K562 (cell line): ENCODE data around the gene FOXF2. TPM values are rescaled to one million over a fixed set of nuclear protein-coding genes. Genes with fewer than 3 reads are reported as not detected.

Source experiments
- ATAC-seq: fragments of 200-7000 bp; cut with Tn5 transposase; 3 replicates; pipeline ENCODE4 v1.9.1; 2020; ENCODE audit warnings: moderate library complexity
- BruUV-seq: library from RNA; stranded (reverse); fragments of 400-500 nt; replicated peaks from 2 replicates; lab custom pipeline; 2021; lab: Mats Ljungman, UMichigan
- CTCF ChIA-PET: fragments of 300-600 bp; formaldehyde crosslinking; extraction: SDS; loops from one replicate; lab custom pipeline; 2021; ENCODE audit warnings: low intra/inter-chr PET ratio; lab: Yijun Ruan, JAX
- POLR2A ChIA-PET: fragments of 300-600, 350-650 bp; sonication (Branson Sonifier 250); formaldehyde crosslinking; extraction: SDS; loops from one replicate; lab custom pipeline; 2021; ENCODE audit warnings: antibody characterized with exemption, inconsistent platforms; lab: Yijun Ruan, JAX
- DNase-seq, 4 experiments: peaks; one replicate each; pipeline versions ENCODE4 v3.0.0 to v3.0.0-alpha.2; 2011 to 2018; ENCODE audit warnings: low spot score in 3 of 4, mixed read lengths in 3 of 4; ENCODE audit errors: extremely low read depth in 1 of 4
- FAIRE-seq: peaks from 2 replicates; lab custom pipeline; 2011; peaks lifted over from hg19 to GRCh38; lab: Jason Lieb, UNC
- H2AFZ ChIP-seq: 2 replicates; pipeline ENCODE4 v1.6.0; 2011; ENCODE audit warnings: low read depth, low read length, control low read depth, inconsistent platforms
- H3K27ac ChIP-seq: fragments of 200-600 bp; 3 replicates; pipeline ENCODE4 v1.8.0; 2011; ENCODE audit warnings: low read depth, mild to moderate bottlenecking, control low read depth, inconsistent platforms, low read length, moderate library complexity, mixed read lengths; ENCODE audit errors: extremely low read depth
- H3K27me3 ChIP-seq, 2 experiments: fragments of 300-600 bp in 1 of 2; 2 replicates in 1 of 2; 3 replicates in 1 of 2; pipeline versions ENCODE4 v1.6.0 to v1.8.0; 2011; ENCODE audit warnings: inconsistent platforms in 2 of 2, low read length in 2 of 2, mild to moderate bottlenecking in 1 of 2, mixed read lengths in 1 of 2, moderate library complexity in 1 of 2; ENCODE audit not compliant: control insufficient read depth in 2 of 2, insufficient read depth in 2 of 2
- H3K36me3 ChIP-seq: fragments of 300-600 bp; 3 replicates; pipeline ENCODE4 v1.8.0; 2011; ENCODE audit warnings: mild to moderate bottlenecking, low read length, inconsistent platforms; ENCODE audit not compliant: control insufficient read depth, insufficient read depth
- H3K4me1 ChIP-seq, 2 experiments: fragments of 200-600 bp in 1 of 2; replicated peaks in 1 of 2; 2 replicates in 1 of 2; 3 replicates in 1 of 2; pipeline versions ENCODE4 v1.5.1 to v1.8.0; 2011; ENCODE audit warnings: inconsistent platforms in 2 of 2, low read length in 2 of 2, mild to moderate bottlenecking in 1 of 2, mixed read lengths in 1 of 2, moderate library complexity in 1 of 2; ENCODE audit not compliant: control insufficient read depth in 2 of 2, insufficient read depth in 2 of 2
- H3K4me2 ChIP-seq: 2 replicates; pipeline ENCODE4 v1.6.1; 2011; ENCODE audit warnings: low read length, control low read depth, inconsistent platforms, mixed read lengths; ENCODE audit not compliant: insufficient read depth
- H3K4me3 ChIP-seq: fragments of 200-600 bp; sonication (generic), shearing (Covaris generic); 2 replicates; pipeline ENCODE4 v1.5.1; 2016; ENCODE audit warnings: control low read depth, inconsistent platforms
- H3K79me2 ChIP-seq: fragments of 200-600 bp; 3 replicates; pipeline ENCODE4 v1.8.0; 2011; ENCODE audit warnings: low read length, inconsistent platforms; ENCODE audit not compliant: control insufficient read depth, insufficient read depth
- H3K9ac ChIP-seq, 2 experiments: 2 replicates each; pipeline versions ENCODE4 v1.6.0 to v1.6.1; 2011; ENCODE audit warnings: low read depth in 2 of 2, low read length in 2 of 2, control low read depth in 1 of 2, inconsistent platforms in 1 of 2, mild to moderate bottlenecking in 1 of 2, mixed read lengths in 1 of 2; ENCODE audit not compliant: insufficient read depth in 1 of 2
- H3K9me1 ChIP-seq: one replicate; pipeline ENCODE4 v1.6.0; 2011; ENCODE audit warnings: inconsistent platforms, mild to moderate bottlenecking, low read length, moderate library complexity; ENCODE audit not compliant: control insufficient read depth, insufficient read depth
- H3K9me3 ChIP-seq: replicated peaks from 2 replicates; pipeline ENCODE4 v1.5.1; 2011; ENCODE audit warnings: low read depth, low read length, inconsistent platforms; ENCODE audit not compliant: control insufficient read depth, insufficient read depth
- H4K20me1 ChIP-seq: replicated peaks from 2 replicates; pipeline ENCODE4 v1.6.1; 2011; ENCODE audit warnings: low read length, inconsistent platforms, mixed read lengths; ENCODE audit not compliant: control insufficient read depth, insufficient read depth
- ATF1 ChIP-seq, 2 experiments: fragments of 450-650 bp in 1 of 2; IDR thresholded peaks; 2 replicates each; pipeline ENCODE4 v1.6.1; 2016; ENCODE audit warnings: missing compliant biosample characterization in 1 of 2, missing genetic modification characterization in 1 of 2
- EP300 ChIP-seq: IDR thresholded peaks from 2 replicates; pipeline ENCODE4 v1.6.1; 2012; ENCODE audit warnings: low read length, improper control_type of control experiment
- FOXP4 ChIP-seq: sonication (generic); formaldehyde crosslinking; IDR thresholded peaks from 2 replicates; pipeline ENCODE4 v1.8.0; 2022; ENCODE audit warnings: mild to moderate bottlenecking, missing genetic modification reagents, borderline replicate concordance
- GABPB1 ChIP-seq: sonication (generic); formaldehyde crosslinking; IDR thresholded peaks from 2 replicates; pipeline ENCODE4 v1.8.0; 2022; ENCODE audit warnings: mild to moderate bottlenecking, missing genetic modification reagents
- RNF2 ChIP-seq: sonication (generic); IDR thresholded peaks from 2 replicates; pipeline ENCODE4 v1.6.1; 2016
- SFPQ ChIP-seq: fragments of 200-400 bp; formaldehyde crosslinking; IDR thresholded peaks from 2 replicates; pipeline ENCODE4 v1.6.1; 2017; ENCODE audit warnings: mild to moderate bottlenecking, low read depth, low read length, moderate library complexity
- SRSF3 ChIP-seq: fragments of 200-400 bp; formaldehyde crosslinking; IDR thresholded peaks from 2 replicates; pipeline ENCODE4 v1.6.1; 2016; ENCODE audit warnings: mild to moderate bottlenecking, low read length, moderate library complexity; ENCODE audit not compliant: insufficient read depth
- ZNF134 ChIP-seq: fragments of 250-450 bp; sonication (Bioruptor Pico); conservative IDR thresholded peaks from 2 replicates; pipeline ENCODE4 v1.4.0; 2020
- ZNF277 ChIP-seq: fragments of 250-450 bp; sonication (Bioruptor Pico); IDR thresholded peaks from 2 replicates; pipeline ENCODE4 v1.8.0; 2022; ENCODE audit warnings: inconsistent platforms, mild to moderate bottlenecking, moderate library complexity, borderline replicate concordance
- ZNF586 ChIP-seq: fragments of 450-650 bp; formaldehyde crosslinking; conservative IDR thresholded peaks from 2 replicates; pipeline ENCODE4 v1.4.0; 2020; ENCODE audit warnings: mild to moderate bottlenecking, moderate library complexity
- ZNF77 ChIP-seq: fragments of 250-450 bp; sonication (Bioruptor Pico); IDR thresholded peaks from 2 replicates; pipeline ENCODE4 v1.5.0; 2020
- WGBS: fragments of 100-300 bp; shearing (Covaris generic); methylation state at CpG from one replicate; pipeline ENCODE4 v1.1.6; 2016; ENCODE audit warnings: low coverage, mixed read lengths; ENCODE audit not compliant: insufficient coverage; ENCODE audit errors: missing lambda C conversion rate; 5-methylcytosine and 5-hydroxymethylcytosine counted together
- in situ Hi-C: fragments of 300-500 bp; cut with MboI; formaldehyde crosslinking; loops from 4 replicates; pipeline ENCODE4 v1.15.0; 2018; ENCODE audit warnings: inconsistent platforms, mixed read lengths
- intact Hi-C: fragments of 100-400 bp; cut with micrococcal nuclease; formaldehyde crosslinking; loops from 2 replicates; pipeline ENCODE4 v1.14.2; 2022
- polyA plus RNA-seq, 8 experiments: library from polyadenylated mRNA; depleted of rRNA in 4 of 8; stranded (reverse) in 5 of 8; unstranded in 3 of 8; fragments of >200 nt; fragmentation: Nextera tagmentation in 2 of 8; fragmentation: Illumina TruSeq in 1 of 8; extraction: Ambion mirVana in 2 of 8; extraction: Trizol in 1 of 8; gene quantifications; 2 replicates each; pipeline versions ENCODE4 v1.2.1 to v1.2.3, GENCODE V29; 2011 to 2014; ENCODE audit warnings: inconsistent platforms in 1 of 8, missing spikeins in 1 of 8
- total RNA-seq, 7 experiments: library from RNA; depleted of rRNA in 6 of 7; stranded (reverse); fragments of >200 nt in 6 of 7; fragmentation: Illumina TruSeq in 2 of 7; extraction: Trizol in 2 of 7; gene quantifications; 2 replicates each; pipeline versions ENCODE4 v1.2.1 to v1.2.3, GENCODE V29; 2011 to 2021; ENCODE audit warnings: low replicate concordance in 1 of 7

The FOXF2 gene
- total and polyA plus RNA-seq, 9 of the 15 experiments (the other 6 are each of a cell fraction or from before 2014, with no cell fraction given) = not detected

GRCh38 chr6:1348675-1349074 lies 40.7 kb upstream of the FOXF2 start:
- no TSS peak for BruUV-seq
- 7% methylated on average over 1 of the region's 1 CpG for WGBS
- H3K9ac ChIP-seq = no peak overlapping the region

GRCh38 chr6:1349655-1350054 lies 39.7 kb upstream of the FOXF2 start:
- TF ChIP-seq FOXP4 (CRISPR knock-in tag) = no peak
- TF ChIP-seq ZNF134 = no peak
- TF ChIP-seq ZNF586 = no peak
- TF ChIP-seq GABPB1 (CRISPR knock-in tag) = no peak
- no peak for TF ChIP-seq SFPQ
- no peak for TF ChIP-seq ATF1 (CRISPR knock-in tag; IDR thresholded peaks at IDR 0.05)
- TF ChIP-seq ATF1 (tag; IDR thresholded peaks at IDR 0.05) = no peak
- no peak for TF ChIP-seq SRSF3
- TF ChIP-seq, all 486 proteins: peak for 0
- Histone ChIP-seq H3K9ac (no peak overlapping the region), H3K27me3 (no peaks in the 10 kb centered on the region), H3K4me3 (no peak overlapping the region), H3K79me2 (no peaks in the 10 kb centered on the region), H4K20me1 (no peaks in the 10 kb centered on the region), H3K4me2 (no peak overlapping the region), H3K4me1 (no peaks in the 10 kb centered on the region), H3K27ac (no peak overlapping the region), H3K9me3 (no peaks in the 10 kb centered on the region; the same call in 1 of the 2 replicates), H3K36me3 (no peaks in the 10 kb centered on the region), H2AFZ (no peak overlapping the region), H3K9me1 (no peaks in the 10 kb centered on the region)
- 0% methylated on average over 1 of the region's 1 CpG for WGBS
- FAIRE-seq (no peak), DNase-seq (no peak), ATAC-seq (no peak)
- no TSS peak for BruUV-seq
- ChIA-PET POLR2A (no interaction called here), CTCF (no interaction called here)
- intact Hi-C loops = no loop called here
- in situ Hi-C loops = no loop called here

More at GRCh38 chr6:1348675-1349074, 40.7 kb upstream of the FOXF2 start:
- no peak for ATAC-seq
- no peak overlapping the region for H3K4me2 ChIP-seq
- POLR2A ChIA-PET = interaction anchor here (0.6 kb wide), 1 partner anchor 133 kb away, joined by 3 read pairs; no protein-coding TSS in a partner anchor
- H3K36me3 ChIP-seq = no peaks in the 10 kb centered on the region
- in situ Hi-C loops = no loop called here
- H3K79me2 ChIP-seq = no peaks in the 10 kb centered on the region
- H4K20me1 ChIP-seq = no peaks in the 10 kb centered on the region
- TF ChIP-seq ZNF77 (CRISPR knock-in tag) (no peak), EP300 (no peak), ZNF277 (CRISPR knock-in tag) (no peak), RNF2 (no peak)
- TF ChIP-seq, all 486 proteins: peak for 0
- Histone ChIP-seq H3K4me3 (no peak overlapping the region), H3K4me1 (no peaks in the 10 kb centered on the region), H3K27me3 (no peaks in the 10 kb centered on the region), H2AFZ (no peak overlapping the region), H3K9me1 (no peaks in the 10 kb centered on the region), H3K27ac (no peak overlapping the region), H3K9me3 (no peaks in the 10 kb centered on the region; the same call in 1 of the 2 replicates)
- DNase-seq = no peak
- FAIRE-seq = no peak
- intact Hi-C loops = no loop called here
- CTCF ChIA-PET = no interaction called here
